H9 (cell line): Measurements from ENCODE around the gene ZNF165. TPM values are rescaled to one million over a fixed set of nuclear protein-coding genes. Genes with fewer than 3 reads are reported as not detected.

ENCODE experiments used
- DNase-seq: peaks from one replicate; pipeline ENCODE4 v3.0.0-alpha.2; 2017
- H2AFZ ChIP-seq: one replicate; pipeline ENCODE4 v1.6.1; 2013; ENCODE audit warnings: mild to moderate bottlenecking, low read length, control low read depth, moderate library complexity
- H2AK5ac ChIP-seq: 2 replicates; pipeline ENCODE4 v1.6.1; 2013; ENCODE audit warnings: low read length, control low read depth, mixed read lengths; ENCODE audit not compliant: insufficient read length
- H2BK120ac ChIP-seq: one replicate; pipeline ENCODE4 v1.6.1; 2013; ENCODE audit warnings: low read depth, mild to moderate bottlenecking, low read length, control low read depth, inconsistent platforms; ENCODE audit not compliant: poor library complexity, severe bottlenecking
- H2BK12ac ChIP-seq: 2 replicates; pipeline ENCODE4 v1.6.1; 2013; ENCODE audit warnings: low read length, control low read depth, mixed read lengths, low read depth; ENCODE audit not compliant: insufficient read length
- H2BK15ac ChIP-seq: 2 replicates; pipeline ENCODE4 v1.6.1; 2013; ENCODE audit warnings: low read depth, low read length, control low read depth
- H2BK20ac ChIP-seq: one replicate; pipeline ENCODE4 v1.6.1; 2013; ENCODE audit warnings: low read depth, mild to moderate bottlenecking, low read length, control low read depth, inconsistent platforms; ENCODE audit not compliant: poor library complexity, severe bottlenecking
- H2BK5ac ChIP-seq: 2 replicates; pipeline ENCODE4 v1.6.1; 2013; ENCODE audit warnings: low read length, control low read depth, mixed read lengths; ENCODE audit not compliant: insufficient read length
- H3K14ac ChIP-seq: 2 replicates; pipeline ENCODE4 v1.6.1; 2013; ENCODE audit warnings: low read length, control low read depth; ENCODE audit not compliant: insufficient read depth
- H3K18ac ChIP-seq: 2 replicates; pipeline ENCODE4 v1.6.1; 2013; ENCODE audit warnings: low read depth, mild to moderate bottlenecking, mixed read lengths, low read length, control low read depth; ENCODE audit not compliant: insufficient read length
- H3K23ac ChIP-seq: 2 replicates; pipeline ENCODE4 v1.6.1; 2013; ENCODE audit warnings: low read length, control low read depth, mixed read lengths, low read depth; ENCODE audit not compliant: insufficient read length
- H3K23me2 ChIP-seq: 2 replicates; pipeline ENCODE4 v1.6.1; 2013; ENCODE audit warnings: low read depth, mild to moderate bottlenecking, mixed read lengths, low read length, control low read depth; ENCODE audit not compliant: insufficient read length, poor library complexity, severe bottlenecking
- H3K27ac ChIP-seq: 2 replicates; pipeline ENCODE4 v1.5.1; 2013; ENCODE audit warnings: low read length, control low read depth, mixed read lengths, low read depth; ENCODE audit not compliant: insufficient read length
- H3K27me3 ChIP-seq: 2 replicates; pipeline ENCODE4 v1.6.1; 2013; ENCODE audit warnings: low read length, control low read depth, inconsistent platforms; ENCODE audit not compliant: insufficient read depth
- H3K4ac ChIP-seq: 2 replicates; pipeline ENCODE4 v1.6.1; 2013; ENCODE audit warnings: low read depth, mild to moderate bottlenecking, control low read depth, inconsistent platforms, low read length, moderate library complexity
- H3K4me1 ChIP-seq: 2 replicates; pipeline ENCODE4 v1.6.1; 2013; ENCODE audit warnings: low read length, control low read depth, inconsistent platforms; ENCODE audit not compliant: insufficient read depth
- H3K4me2 ChIP-seq: 2 replicates; pipeline ENCODE4 v1.6.1; 2013; ENCODE audit warnings: low read length, control low read depth, mixed read lengths; ENCODE audit not compliant: insufficient read length, insufficient read depth
- H3K56ac ChIP-seq: 2 replicates; pipeline ENCODE4 v1.6.1; 2013; ENCODE audit warnings: low read depth, mild to moderate bottlenecking, mixed read lengths, low read length, control low read depth; ENCODE audit not compliant: insufficient read length
- H3K79me1 ChIP-seq: 2 replicates; pipeline ENCODE4 v1.6.1; 2013; ENCODE audit warnings: low read depth, mild to moderate bottlenecking, moderate library complexity, low read length, control low read depth, inconsistent platforms; ENCODE audit not compliant: insufficient read depth, poor library complexity, severe bottlenecking
- H3K79me2 ChIP-seq: 2 replicates; pipeline ENCODE4 v1.6.1; 2013; ENCODE audit warnings: low read length, control low read depth, inconsistent platforms; ENCODE audit not compliant: insufficient read depth
- H3K9ac ChIP-seq: 2 replicates; pipeline ENCODE4 v1.6.1; 2013; ENCODE audit warnings: low read length, control low read depth, mixed read lengths; ENCODE audit not compliant: insufficient read length; ENCODE audit errors: extremely low read depth
- H3K9me3 ChIP-seq: one replicate; pipeline ENCODE4 v1.6.1; 2013; ENCODE audit warnings: low read depth, low read length, inconsistent platforms; ENCODE audit not compliant: control insufficient read depth
- H3T11ph ChIP-seq: one replicate; pipeline ENCODE4 v1.6.1; 2013; ENCODE audit warnings: mild to moderate bottlenecking, low read length, control low read depth, inconsistent platforms
- H4K20me1 ChIP-seq: one replicate; pipeline ENCODE4 v1.6.1; 2013; ENCODE audit not compliant: control insufficient read depth, insufficient read length, insufficient read depth
- H4K5ac ChIP-seq: 2 replicates; pipeline ENCODE4 v1.6.1; 2013; ENCODE audit warnings: low read depth, mild to moderate bottlenecking, mixed read lengths, low read length, control low read depth; ENCODE audit not compliant: insufficient read length
- H4K8ac ChIP-seq: replicated peaks from 2 replicates; pipeline ENCODE4 v1.6.1; 2013; ENCODE audit warnings: low read length, control low read depth, mixed read lengths, low read depth; ENCODE audit not compliant: insufficient read length
- H4K91ac ChIP-seq: 2 replicates; pipeline ENCODE4 v1.6.1; 2013; ENCODE audit warnings: low read depth, mild to moderate bottlenecking, moderate library complexity, mixed read lengths, low read length, control low read depth; ENCODE audit not compliant: insufficient read length
- H3K27ac Mint-ChIP-seq, 3 experiments: 2 replicates in 2 of 3; 3 replicates in 1 of 3; pipeline ENCODE4 v1.8.0; 2020 to 2021; ENCODE audit warnings: mixed read lengths in 3 of 3, mild to moderate bottlenecking in 1 of 3, moderate library complexity in 1 of 3
- H3K27me3 Mint-ChIP-seq: 2 replicates; pipeline ENCODE4 v1.8.0; 2021; ENCODE audit warnings: low read depth, mild to moderate bottlenecking, moderate library complexity, mixed read lengths
- H3K36me3 Mint-ChIP-seq, 3 experiments: 2 replicates in 2 of 3; 3 replicates in 1 of 3; pipeline ENCODE4 v1.8.0; 2020 to 2021; ENCODE audit warnings: low read depth in 3 of 3, mixed read lengths in 3 of 3; ENCODE audit not compliant: insufficient read depth in 1 of 3
- H3K4me1 Mint-ChIP-seq, 2 experiments: 2 replicates each; pipeline ENCODE4 v1.8.0; 2020; ENCODE audit warnings: mixed read lengths in 2 of 2
- H3K4me3 Mint-ChIP-seq, 2 experiments: 2 replicates in 1 of 2; 3 replicates in 1 of 2; pipeline ENCODE4 v1.8.0; 2020 to 2021; ENCODE audit warnings: mild to moderate bottlenecking in 2 of 2, mixed read lengths in 2 of 2, moderate library complexity in 1 of 2
- H3K9me3 Mint-ChIP-seq, 2 experiments: 2 replicates in 1 of 2; 3 replicates in 1 of 2; pipeline ENCODE4 v1.8.0; 2020; ENCODE audit warnings: mild to moderate bottlenecking in 2 of 2, mixed read lengths in 2 of 2, moderate library complexity in 1 of 2
- CTCF ChIP-seq: fragments of 200-600 bp; sonication (generic); conservative IDR thresholded peaks from 3 replicates; pipeline ENCODE4 v1.8.0; 2021; ENCODE audit warnings: antibody characterized with exemption, mild to moderate bottlenecking
- WGBS: extraction: QIAGEN DNeasy Blood & Tissue Kit; methylation state at CpG from one replicate; pipeline ENCODE4 v1.1.7; 2013; ENCODE audit warnings: missing lambda C conversion rate, low lambda C conversion rate, mixed read lengths; ENCODE audit not compliant: insufficient read length; ENCODE audit errors: extremely low coverage; 5-methylcytosine and 5-hydroxymethylcytosine counted together
- total RNA-seq: library from RNA; stranded (reverse); gene quantifications from 2 replicates; pipeline ENCODE4 v1.2.1, GENCODE V29; 2021

Gene ZNF165
- total RNA-seq, 1 experiment from 2014 or later, result 5.8 TPM

DNA sequence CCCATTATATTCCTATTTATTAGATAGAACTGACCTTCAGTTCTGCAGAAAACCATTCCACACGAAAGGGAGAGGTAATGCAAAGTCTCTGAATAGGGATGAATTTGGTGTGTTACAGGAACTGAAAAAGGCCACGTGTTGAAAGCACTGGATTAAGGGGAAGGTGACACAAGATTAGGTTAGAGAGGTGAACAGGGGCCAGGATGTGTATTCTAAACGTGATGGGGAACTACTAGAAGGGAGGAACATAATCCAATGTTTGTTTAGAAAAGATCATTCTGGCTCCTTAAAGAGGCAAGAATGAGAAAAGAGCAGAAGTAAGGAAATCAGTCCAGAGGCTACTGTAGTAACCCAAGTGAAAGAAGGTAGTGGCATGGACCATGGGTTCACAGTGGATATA is 55.0 kb downstream of the ZNF165 start:
- Histone ChIP-seq H3K56ac (no peak overlapping the region), H3K14ac (no peak overlapping the region), H3K4me1 (peaks cover 4% of the 10 kb centered on the region; the same call in 1 of the 2 replicates), H2BK12ac (no peak overlapping the region), H3K4me2 (peak overlapping the region; percentile 75), H4K5ac (no peak overlapping the region), H3K9ac (no peak overlapping the region), H2AFZ (no peak overlapping the region), H2BK5ac (no peak overlapping the region), H4K8ac (no peak overlapping the region), H2BK120ac (no peak overlapping the region), H3K79me1 (no peaks in the 10 kb centered on the region), H2AK5ac (no peak overlapping the region), H3K23ac (peak overlapping the region; percentile 7), H4K20me1 (no peaks in the 10 kb centered on the region), H4K91ac (no peak overlapping the region), H3K27ac (no peak overlapping the region), H3K27me3 (no peaks in the 10 kb centered on the region; the same call in 1 of the 2 replicates), H3K79me2 (no peaks in the 10 kb centered on the region; the same call in 1 of the 2 replicates), H3K4ac (no peak overlapping the region), H3K9me3 (no peaks in the 10 kb centered on the region), H3T11ph (no peak overlapping the region), H3K18ac (no peak overlapping the region), H2BK20ac (no peak overlapping the region), H3K23me2 (peaks cover 19% of the 10 kb centered on the region), H2BK15ac (no peak overlapping the region)
- Mint-ChIP-seq H3K9me3 (no peaks in the 10 kb centered on the region), H3K27ac (no peak overlapping the region; a peak in 1 of 7 replicates), H3K27me3 (peaks cover 16% of the 10 kb centered on the region), H3K4me1 (peaks cover 19 to 23% of the 10 kb centered on the region in 2 experiments), H3K4me3 (peak overlapping the region; percentile 90 to 97), H3K36me3 (peaks cover 0 to 17% (median 6%) of the 10 kb centered on the region in 3 experiments; a peak in 5 of 7 replicates)
- no CpG with 5 or more reads among the region's 3 CpGs for WGBS
- DNase-seq, result no peak
- TF ChIP-seq CTCF, result no peak
